GM21390 (cell line): ENCODE measurements around the gene DISP2.

Experiments used
- ATAC-seq: cut with Tn5 transposase; IDR thresholded peaks from one replicate; pipeline ENCODE4 v1.9.1; 2021; ENCODE audit not compliant: unreplicated experiment

DISP2 gene

DNA sequence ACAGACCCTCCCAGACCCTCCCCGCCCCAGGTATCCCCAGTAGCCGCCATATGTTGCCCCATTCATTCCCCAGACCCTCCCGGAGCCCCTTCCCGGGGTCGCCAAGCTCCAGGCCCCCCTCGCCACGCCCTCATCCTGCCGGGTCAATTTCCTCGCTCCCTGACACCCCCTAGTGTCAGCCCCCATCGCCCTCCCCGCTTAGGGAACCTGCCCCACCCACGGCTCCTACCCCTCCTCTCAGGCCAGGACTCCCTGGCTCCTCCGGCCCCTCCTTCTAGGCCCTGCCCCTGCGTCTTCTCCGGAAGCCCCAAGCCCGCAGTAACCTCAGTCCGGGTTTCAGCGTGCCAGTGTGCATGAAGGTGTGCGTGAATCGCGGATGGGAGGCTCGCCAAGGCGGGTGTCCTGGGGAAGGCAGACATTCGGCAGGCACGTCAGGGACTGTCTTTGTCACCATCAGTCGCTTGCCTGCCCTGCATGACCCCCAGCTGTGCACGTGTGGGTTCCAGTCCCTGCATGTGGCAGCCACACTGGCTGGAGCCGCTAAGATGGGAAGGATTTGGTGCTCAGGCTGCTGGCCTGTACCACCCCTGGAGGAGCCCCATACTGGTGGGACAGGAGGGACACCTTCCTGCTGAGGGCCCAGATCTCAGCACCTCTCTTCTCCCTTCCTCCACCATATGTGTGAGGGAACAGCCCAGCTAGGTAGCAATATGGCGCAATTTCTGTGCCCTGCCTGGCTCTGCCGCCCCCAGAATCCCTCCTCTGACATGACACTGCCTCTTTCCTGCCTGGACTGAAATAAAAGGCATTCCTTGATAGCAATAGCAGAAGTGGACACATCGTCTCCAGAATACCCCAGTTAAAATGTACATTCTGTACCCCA lies 693 bp downstream of the DISP2 start:
- ATAC-seq: no peak

DNA sequence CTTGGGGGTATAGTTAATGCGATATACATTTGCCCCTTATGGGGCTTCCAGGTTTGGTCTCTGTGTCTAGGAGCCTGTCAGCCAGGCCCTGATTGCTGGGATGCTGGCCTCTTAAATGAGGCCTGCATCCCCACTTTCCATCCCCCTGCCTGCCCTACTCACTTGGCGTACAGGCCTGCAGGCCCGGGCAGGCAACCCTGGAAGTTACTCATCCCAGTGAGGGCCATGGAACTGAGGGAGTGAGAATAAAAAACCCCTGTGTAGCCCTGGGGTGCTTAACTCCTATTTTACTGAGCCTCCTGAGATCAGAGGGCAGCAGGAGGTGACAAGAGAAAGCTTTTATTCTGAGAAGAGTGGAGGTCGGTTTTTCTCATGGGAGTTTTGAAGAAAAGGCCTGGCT lies 2.0 kb downstream of the DISP2 start:
- no peak for ATAC-seq

DNA sequence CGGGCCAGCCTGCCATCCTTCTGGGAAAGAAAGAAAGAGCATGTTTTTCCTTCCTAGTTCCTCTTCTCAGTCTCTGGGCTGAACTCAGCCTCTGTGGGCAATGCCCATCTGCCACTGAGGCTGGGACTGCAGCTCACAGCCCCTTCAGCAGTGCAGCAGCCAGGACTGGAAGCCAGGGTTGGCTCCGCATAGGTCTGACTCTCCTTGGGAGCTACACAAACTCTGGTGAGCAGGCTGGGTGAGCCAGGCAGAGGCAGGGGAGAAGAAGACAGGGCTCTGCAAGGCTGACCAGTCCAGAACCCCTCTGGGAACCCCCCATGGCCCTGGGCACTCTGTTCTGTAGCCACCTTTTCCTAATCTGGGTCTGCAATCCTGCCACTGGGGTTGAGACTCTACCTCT lies 3.6 kb downstream of the DISP2 start:
- ATAC-seq: no peak

DNA sequence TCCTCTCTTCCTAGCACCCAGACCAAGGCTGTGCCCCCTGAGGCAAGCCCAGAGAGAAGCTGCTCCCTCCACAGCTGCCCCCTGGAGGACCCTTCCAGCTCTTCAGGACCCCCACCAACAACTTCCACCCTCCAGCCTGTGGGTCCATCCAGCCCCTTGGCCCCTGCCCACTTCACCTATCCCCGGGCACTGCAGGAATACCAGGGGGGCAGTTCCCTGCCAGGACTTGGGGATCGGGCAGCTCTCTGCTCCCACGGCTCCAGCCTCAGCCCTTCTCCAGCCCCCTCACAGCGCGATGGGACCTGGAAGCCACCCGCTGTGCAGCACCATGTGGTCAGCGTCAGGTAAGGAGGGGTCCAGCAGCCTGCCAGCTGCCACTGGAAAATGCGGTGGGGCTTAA lies 5.6 kb downstream of the DISP2 start:
- ATAC-seq: no peak

DNA sequence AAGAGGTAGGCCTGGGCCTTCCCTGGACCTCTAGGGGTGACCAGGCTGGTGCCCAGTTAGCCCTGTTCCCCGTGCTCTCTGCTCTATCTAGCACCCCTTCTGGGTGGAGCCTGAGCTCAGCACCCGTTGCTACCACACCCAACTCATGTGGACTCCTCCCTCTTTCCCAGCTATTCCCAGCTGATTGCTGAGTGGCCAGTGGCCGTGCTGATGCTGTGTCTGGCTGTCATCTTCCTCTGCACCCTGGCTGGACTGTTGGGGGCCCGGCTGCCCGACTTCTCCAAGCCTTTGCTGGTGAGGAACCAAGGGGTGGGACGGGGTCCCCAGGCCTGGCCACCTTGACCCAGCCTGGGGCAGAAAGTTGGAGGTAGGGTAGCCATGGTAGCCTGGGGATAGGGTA lies 6.2 kb downstream of the DISP2 start:
- ATAC-seq: no peak

DNA sequence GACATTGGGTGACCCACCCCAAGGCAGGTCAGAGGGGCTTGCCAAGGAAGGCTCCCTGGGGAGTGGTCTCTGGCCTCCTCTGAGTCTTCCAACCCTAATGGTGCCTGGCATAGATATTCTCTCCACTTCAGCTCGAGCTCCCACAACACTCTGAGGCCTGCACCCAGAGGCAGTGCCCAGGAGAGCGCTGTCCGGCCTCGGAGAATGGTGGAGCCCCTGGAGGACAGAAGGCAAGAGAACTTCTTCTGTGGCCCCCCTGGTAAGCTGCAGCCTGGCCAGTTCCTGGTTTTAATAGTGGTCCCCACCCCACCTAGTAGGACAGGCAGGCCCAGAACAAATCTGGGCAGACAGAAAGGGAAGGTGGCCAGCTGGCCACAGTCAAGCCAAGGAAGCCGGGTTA lies 7.0 kb downstream of the DISP2 start:
- ATAC-seq: no peak

DNA sequence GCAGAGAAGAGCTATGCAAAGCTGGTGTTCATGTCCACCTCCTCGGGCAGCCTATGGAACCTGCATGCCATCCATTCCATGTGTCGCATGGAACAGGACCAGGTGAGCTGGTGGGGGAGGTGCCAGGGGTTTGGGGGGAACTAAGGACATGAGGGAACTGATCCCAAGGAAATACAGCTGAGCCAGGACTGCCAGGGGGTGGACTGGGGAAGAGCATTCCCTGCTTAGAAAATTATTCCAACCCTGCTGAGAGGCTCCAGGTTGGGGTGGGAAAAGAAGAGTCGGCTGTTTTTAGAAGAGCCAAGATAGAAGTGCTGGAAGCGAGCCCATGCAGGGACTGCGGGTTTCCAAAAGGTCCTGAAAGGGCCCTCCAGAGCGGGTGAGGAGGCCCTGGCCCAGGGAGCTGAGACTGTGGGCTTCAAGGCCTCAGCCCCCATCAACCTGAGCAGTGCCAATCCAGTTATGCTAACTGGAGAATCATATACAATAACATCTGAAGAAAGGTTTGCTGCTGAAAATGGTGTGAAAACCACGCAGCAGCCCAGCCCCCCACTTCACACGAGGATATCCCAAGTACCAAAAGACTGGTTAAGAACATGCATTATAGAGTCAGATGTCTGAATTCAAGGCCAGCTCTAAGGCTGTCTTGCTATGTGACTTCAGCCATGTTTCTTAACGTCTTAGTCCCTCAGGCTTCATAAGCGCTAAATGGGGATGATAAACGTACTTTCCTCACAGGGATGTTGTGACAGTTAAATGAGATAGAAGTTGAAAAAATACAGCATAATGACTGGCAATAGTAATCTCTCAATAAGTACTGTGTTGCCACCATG lies 7.8 kb downstream of the DISP2 start:
- ATAC-seq: no peak

DNA sequence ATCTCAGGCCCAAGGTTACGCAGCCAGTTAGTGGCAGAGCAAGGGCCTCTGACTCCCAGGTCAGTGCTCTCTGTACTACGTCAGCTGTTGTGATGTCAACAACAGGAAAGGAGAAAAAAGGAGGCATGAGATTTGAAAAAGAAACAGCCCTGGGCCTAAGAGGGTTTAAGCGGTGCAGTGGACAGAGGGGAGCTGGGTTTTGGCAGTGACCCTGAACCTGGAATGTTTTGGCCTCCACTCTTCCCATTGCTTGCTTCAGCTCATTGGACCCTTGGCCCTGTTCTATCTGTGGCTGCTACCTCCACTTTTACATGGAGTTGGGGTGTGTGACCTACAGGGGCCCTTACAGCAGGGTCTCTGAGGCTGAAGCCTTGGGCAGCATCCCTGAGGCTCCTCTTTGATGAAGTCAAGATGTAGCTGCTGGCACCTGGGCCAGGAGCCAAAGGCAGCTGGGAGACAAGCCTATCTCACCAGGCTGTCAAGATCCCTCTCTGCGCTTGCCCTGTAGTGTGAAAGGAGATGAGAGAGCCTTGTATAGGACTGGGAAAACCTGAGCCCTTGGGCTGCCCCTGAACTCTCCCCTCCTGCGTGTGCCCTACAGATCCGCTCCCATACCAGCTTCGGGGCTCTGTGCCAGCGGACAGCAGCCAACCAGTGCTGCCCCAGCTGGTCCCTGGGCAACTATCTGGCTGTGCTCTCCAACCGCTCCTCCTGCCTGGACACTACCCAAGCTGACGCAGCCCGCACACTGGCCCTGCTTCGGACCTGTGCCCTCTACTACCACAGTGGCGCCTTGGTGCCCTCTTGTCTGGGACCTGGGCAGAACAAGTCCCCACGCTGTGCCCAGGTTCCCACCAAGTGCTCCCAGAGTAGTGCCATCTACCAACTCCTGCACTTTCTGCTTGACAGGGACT lies 8.7 kb downstream of the DISP2 start:
- no peak for ATAC-seq

DNA sequence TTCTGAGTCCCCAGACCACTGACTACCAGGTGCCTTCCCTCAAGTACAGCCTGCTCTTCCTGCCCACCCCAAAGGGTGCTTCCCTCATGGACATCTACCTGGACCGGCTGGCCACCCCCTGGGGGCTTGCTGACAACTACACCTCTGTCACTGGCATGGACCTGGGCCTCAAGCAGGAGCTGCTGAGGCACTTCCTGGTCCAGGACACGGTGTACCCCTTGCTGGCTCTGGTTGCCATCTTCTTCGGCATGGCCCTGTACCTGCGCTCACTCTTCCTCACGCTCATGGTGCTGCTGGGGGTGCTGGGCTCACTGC lies 9.3 kb downstream of the DISP2 start:
- no peak for ATAC-seq

DNA sequence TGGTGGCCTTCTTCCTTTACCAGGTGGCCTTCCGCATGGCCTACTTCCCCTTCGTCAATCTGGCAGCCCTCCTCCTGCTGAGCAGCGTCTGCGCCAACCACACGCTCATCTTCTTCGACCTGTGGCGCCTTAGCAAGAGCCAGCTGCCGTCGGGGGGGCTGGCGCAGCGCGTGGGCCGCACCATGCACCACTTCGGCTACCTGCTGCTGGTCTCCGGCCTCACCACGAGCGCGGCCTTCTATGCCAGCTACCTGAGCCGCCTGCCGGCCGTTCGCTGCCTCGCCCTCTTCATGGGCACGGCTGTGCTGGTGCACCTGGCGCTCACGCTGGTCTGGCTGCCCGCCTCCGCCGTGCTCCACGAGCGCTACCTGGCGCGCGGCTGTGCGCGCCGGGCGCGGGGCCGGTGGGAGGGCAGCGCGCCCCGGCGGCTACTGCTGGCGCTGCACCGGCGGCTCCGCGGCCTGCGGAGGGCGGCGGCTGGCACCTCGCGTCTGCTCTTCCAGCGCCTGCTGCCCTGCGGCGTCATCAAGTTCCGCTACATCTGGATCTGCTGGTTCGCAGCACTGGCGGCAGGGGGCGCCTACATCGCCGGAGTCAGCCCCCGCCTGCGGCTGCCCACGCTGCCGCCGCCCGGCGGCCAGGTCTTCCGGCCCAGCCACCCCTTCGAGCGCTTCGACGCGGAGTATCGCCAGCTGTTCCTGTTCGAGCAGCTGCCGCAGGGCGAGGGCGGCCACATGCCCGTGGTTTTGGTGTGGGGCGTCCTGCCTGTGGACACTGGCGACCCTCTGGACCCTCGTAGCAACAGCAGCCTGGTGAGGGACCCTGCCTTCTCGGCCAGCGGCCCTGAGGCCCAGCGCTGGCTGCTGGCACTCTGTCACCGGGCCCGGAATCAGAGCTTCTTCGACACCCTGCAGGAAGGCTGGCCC lies 9.9 kb downstream of the DISP2 start:
- ATAC-seq: peak; percentile 82

DNA sequence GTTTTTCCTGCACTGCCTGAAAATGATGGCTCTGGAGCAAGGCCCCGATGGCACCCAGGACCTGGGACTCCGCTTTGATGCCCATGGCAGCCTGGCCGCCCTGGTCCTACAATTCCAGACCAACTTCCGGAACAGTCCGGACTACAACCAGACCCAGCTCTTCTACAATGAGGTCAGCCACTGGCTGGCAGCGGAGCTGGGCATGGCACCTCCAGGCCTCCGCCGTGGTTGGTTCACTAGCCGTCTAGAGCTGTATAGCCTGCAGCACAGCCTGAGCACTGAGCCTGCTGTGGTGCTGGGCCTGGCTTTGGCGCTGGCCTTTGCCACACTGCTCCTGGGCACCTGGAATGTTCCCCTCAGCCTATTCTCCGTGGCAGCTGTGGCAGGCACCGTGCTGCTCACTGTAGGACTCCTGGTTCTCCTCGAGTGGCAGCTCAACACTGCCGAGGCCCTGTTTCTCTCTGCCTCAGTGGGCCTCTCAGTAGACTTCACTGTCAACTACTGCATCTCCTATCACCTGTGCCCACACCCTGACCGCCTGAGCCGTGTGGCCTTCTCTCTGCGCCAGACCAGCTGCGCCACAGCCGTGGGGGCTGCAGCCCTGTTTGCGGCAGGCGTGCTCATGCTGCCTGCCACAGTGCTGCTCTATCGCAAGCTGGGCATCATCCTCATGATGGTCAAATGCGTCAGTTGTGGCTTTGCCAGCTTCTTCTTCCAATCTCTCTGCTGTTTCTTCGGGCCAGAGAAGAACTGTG lies 10.9 kb downstream of the DISP2 start:
- no peak for ATAC-seq

DNA sequence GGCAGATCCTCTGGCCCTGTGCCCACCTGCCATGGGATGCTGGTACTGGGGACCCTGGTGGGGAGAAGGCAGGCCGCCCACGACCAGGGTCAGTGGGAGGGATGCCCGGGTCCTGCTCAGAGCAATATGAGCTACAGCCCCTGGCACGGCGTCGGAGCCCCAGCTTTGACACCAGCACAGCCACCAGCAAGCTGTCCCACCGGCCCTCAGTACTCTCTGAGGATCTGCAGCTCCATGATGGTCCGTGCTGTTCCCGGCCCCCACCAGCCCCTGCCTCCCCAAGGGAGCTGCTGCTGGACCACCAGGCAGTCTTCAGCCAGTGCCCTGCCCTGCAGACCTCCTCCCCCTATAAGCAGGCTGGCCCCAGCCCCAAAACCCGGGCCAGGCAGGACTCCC lies 11.5 kb downstream of the DISP2 start:
- ATAC-seq: no peak

DNA sequence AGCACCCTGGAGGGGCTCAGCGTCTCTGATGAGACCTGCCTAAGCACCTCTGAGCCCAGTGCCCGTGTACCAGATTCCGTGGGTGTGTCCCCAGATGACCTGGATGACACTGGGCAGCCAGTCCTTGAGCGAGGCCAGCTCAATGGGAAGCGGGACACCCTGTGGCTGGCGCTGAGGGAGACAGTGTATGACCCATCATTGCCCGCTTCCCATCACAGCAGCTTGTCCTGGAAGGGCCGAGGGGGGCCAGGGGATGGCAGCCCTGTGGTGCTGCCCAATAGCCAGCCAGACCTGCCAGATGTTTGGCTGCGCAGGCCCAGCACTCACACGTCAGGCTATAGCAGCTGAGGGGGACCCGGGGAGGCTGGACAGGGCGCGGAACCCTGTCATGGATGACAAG lies 12.0 kb downstream of the DISP2 start:
- no peak for ATAC-seq

DNA sequence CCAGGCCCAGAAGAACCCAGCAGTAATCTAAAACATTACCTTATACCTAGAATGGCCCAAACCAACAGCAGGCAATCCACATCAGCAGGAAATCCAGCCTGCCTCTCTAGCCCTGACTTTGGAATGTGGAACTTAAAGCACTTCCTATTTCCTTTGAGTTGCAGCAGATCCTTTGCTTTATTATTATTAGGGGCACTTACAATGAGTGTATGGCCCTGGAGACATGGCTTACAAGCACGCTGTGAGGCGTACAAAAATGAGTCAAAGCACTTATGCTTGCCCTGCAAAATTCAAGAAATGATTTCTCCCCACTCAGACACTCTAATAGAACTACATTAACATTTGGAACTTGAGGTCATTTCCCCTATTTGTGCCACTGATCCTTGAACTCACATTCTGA lies 15.0 kb downstream of the DISP2 start:
- no peak for ATAC-seq

DNA sequence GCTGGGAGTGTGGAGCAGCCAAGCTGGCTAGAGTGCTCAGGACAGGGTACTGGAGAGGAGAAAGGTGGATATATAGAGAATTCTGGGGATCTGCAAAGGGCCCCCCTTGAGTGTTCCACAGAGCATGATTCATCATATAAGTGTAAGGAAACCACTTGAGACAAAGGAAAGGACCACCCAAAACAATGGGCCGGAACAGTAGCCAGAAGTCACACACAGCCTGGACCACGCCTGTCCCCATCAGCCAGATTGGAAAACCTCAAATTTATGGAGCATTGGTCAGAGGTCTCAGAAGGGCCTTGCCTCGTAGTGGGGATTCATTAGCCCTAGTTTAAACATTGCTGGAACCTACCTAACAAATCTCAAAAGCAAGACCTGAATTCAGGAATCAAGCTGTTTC lies 19.6 kb downstream of the DISP2 start:
- ATAC-seq: no peak

DNA sequence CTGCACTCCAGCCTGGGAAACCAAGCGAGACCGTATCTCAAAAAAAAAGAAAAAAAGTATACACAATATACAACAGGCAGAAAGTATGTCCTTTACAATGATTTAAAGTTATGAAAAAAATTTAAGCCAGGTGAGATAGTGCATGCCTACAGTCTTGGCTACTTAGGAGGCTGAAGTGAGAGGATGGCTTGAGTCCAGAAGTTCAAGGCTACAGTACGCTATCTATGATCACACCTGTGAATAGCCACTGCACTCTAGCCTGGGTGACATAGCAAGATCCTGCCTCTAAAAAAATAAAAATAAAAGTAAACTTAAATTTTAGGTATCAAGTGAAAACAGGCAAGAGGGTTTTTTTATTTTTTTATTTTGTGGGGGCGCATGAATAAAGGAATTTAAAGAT lies 21.4 kb downstream of the DISP2 start:
- no peak for ATAC-seq

DNA sequence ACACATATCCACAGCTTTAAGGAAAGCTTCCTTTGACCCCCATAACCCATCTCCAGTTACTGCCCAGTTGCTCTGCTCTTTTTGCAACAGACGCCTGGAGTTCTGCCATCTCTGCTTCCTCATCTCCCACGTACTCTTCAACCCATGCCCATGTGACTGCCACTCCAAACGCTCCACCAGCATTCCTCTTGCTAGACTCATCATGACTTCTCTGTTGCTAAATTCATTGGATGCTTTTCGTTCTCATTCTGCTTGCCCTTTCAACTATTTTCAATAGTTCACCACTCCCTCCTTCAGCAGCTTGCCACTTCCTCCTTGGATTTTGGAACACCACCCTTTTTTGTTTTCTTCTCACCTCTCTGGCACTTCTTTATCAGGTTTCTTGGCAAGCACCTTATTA lies 21.8 kb downstream of the DISP2 start:
- no peak for ATAC-seq

DNA sequence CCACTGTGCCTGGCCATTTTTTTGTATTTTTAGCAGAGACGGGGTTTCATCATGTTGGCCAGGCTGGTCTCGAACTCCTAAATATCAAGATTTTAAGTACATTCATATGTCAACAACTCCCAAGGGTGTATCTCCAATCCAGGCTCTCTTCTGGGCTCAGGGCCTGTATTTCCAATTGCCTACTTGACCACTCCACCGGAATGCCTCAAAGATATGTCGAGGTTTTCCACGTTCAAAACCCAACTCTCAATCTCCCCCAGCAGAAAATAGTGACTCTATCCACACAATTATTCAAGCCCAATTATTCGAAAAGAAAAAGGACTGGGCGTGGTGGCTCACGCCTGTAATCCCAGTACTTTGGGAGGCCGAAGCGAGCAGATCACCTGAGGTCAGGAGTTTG lies 22.6 kb downstream of the DISP2 start:
- ATAC-seq: no peak

DNA sequence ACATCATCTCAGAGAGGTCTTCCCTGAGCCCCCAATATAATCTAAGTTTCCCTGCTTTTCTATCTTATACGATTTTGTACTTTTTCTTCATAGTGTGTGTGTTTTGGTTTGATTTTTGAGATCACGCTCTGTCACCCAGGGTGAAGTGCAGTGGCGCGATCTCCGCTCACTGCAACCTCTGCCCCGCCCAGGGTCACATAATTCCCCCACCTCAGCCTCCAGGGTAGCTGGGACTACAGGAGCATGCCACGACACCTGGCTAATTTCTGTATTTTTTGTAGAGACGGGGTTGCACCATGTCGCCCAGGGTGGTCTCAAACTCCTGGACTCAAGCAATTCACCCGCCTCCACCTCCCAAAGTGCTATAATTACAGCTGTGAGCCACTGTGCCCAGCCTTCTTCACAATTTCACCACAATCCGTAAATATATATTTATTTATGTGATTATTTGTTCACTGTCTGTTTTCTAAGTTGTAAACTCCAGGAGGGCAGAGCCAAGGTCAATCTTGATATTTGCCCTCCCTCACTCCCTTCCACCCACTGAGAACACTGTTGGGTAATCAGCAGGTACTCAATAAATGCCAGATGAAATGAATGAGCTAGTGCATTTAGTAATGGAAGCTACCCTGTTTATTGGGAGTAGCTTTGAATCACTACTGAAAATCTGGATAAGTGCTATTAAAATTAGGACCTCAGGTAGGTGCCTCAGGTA lies 24.0 kb downstream of the DISP2 start:
- ATAC-seq: no peak
